Prostate gland (tissue), 2 donors: ENCODE measurements around the gene ORAI2. TPM values are rescaled to one million over a fixed set of nuclear protein-coding genes. Genes with fewer than 3 reads are reported as not detected.

ENCODE experiments used
- DNase-seq: peaks from one replicate; pipeline ENCODE4 v3.0.0-alpha.2; 2019; ENCODE audit warnings: low spot score
- H3K27ac ChIP-seq, 2 donors: fragments of 200-600 bp; sonication (generic); 2 replicates each; pipeline ENCODE4 v1.5.1; 2017 to 2019
- H3K27me3 ChIP-seq: fragments of 200-600 bp; sonication (generic); replicated peaks from 2 replicates; pipeline ENCODE4 v1.5.1; 2019; ENCODE audit not compliant: insufficient read depth
- H3K36me3 ChIP-seq, 2 donors: fragments of 200-600 bp; sonication (generic); 1 replicate in 1 of 2; 2 replicates in 1 of 2; pipeline versions ENCODE4 v1.5.1 to v1.8.1; 2017 to 2019
- H3K4me1 ChIP-seq: fragments of 200-600 bp; sonication (generic); replicated peaks from 2 replicates; pipeline ENCODE4 v1.5.1; 2019
- H3K4me3 ChIP-seq, 2 donors: fragments of 200-600 bp; sonication (generic); 2 replicates each; pipeline ENCODE4 v1.5.1; 2017 to 2019
- H3K9me3 ChIP-seq: fragments of 200-600 bp; sonication (generic); 2 replicates; pipeline ENCODE4 v1.5.1; 2017
- POLR2A ChIP-seq: fragments of 450-650 bp; IDR thresholded peaks from one replicate; pipeline ENCODE4 v1.6.1; 2016; ENCODE audit warnings: antibody characterized with exemption, mild to moderate bottlenecking
- POLR2AphosphoS5 ChIP-seq: sonication (generic); formaldehyde crosslinking; IDR thresholded peaks from one replicate; pipeline ENCODE4 v1.6.1; 2017; ENCODE audit warnings: antibody characterized with exemption
- WGBS: methylation state at CpG from one replicate; pipeline ENCODE4 v1.1.5; 2018; 5-methylcytosine and 5-hydroxymethylcytosine counted together
- intact Hi-C: fragments of 100-400 bp; cut with DNase I; formaldehyde crosslinking; loops from one replicate; pipeline ENCODE4 v1.14.2; 2022
- total RNA-seq, 2 donors: library from RNA; depleted of rRNA; stranded (reverse); fragments of >200 nt; gene quantifications; one replicate each; pipeline ENCODE4 v1.1.0, GENCODE V29; 2016
- TF ChIP-seq, protein P1 (sequence below), 4 experiments: fragments of 200-600 bp in 2 of 4; fragments of 450-650 bp in 2 of 4; sonication (generic) in 2 of 4; IDR thresholded peaks; 1 replicate in 3 of 4; 2 replicates in 1 of 4; pipeline ENCODE4 v1.5.1; 2016 to 2019; ENCODE audit warnings: antibody characterized with exemption in 4 of 4, mild to moderate bottlenecking in 2 of 4, moderate library complexity in 2 of 4

Gene ORAI2
- total RNA-seq, 2 donors from 2014 or later: 20.5 to 24.8 TPM

DNA sequence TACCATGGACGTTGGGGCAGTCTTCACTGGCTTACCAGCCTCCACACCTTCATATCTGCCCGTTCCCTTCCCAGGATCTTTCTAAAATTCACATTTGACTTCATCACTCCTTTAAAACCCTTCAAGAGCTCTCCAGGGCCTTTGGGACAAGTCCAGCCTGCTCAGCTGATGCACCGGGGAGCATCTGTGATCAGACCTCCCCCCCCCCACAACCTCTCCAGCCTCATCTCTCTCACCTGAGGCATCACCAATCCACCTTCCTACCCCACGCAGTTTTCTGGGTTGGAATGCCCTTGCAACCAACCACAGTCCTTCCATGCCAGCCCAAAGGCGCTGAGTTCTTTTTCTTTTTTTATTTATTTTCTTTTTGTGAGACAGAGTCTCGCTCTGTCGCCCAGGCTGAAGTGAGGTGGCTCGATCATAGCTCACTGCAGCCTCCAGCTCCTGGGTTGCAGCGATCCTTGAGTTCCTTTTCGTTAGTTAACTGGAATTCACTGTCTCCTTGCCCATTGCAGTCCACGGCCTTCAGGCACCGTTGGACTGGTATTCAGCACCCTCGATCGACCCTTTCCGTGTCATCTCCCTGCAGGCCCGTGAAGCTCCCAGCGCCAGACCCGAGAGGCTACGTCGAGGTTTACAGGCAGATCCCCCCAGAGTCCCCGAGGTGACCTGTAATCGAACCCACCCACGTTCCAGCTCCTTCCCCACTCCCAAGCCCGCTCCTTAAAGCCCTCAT lies 30.6 kb downstream of the ORAI2 start:
- intact Hi-C loops: no loop called here
- Histone ChIP-seq H3K4me1 (peaks cover 5% of the 10 kb centered on the region), H3K36me3 (no peaks in the 10 kb centered on the region), H3K9me3 (no peaks in the 10 kb centered on the region), H3K4me3 (peak overlapping the region; percentile 71 to 98), H3K27me3 (no peaks in the 10 kb centered on the region), H3K27ac (peak overlapping the region; percentile 60 to 76)
- DNase-seq: no peak
- 9% methylated on average over 24 of the region's 24 CpGs for WGBS
- TF ChIP-seq POLR2AphosphoS5 (no peak), POLR2A (no peak)
- TF ChIP-seq, protein P1, sequence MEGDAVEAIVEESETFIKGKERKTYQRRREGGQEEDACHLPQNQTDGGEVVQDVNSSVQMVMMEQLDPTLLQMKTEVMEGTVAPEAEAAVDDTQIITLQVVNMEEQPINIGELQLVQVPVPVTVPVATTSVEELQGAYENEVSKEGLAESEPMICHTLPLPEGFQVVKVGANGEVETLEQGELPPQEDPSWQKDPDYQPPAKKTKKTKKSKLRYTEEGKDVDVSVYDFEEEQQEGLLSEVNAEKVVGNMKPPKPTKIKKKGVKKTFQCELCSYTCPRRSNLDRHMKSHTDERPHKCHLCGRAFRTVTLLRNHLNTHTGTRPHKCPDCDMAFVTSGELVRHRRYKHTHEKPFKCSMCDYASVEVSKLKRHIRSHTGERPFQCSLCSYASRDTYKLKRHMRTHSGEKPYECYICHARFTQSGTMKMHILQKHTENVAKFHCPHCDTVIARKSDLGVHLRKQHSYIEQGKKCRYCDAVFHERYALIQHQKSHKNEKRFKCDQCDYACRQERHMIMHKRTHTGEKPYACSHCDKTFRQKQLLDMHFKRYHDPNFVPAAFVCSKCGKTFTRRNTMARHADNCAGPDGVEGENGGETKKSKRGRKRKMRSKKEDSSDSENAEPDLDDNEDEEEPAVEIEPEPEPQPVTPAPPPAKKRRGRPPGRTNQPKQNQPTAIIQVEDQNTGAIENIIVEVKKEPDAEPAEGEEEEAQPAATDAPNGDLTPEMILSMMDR (IDR thresholded peaks at IDR 0.05): no peak

GRCh38 chr7:102464577-102465280 lies 31.4 kb downstream of the ORAI2 start, which contains the start of the genes ALKBH4 and LRWD1:
Gene ALKBH4, minus strand, starts transcription at chr7:102464863. Its CDS starts 27 bp downstream, at chr7:102464836.
Gene LRWD1, plus strand, starts transcription at chr7:102464984. Its CDS starts 97 bp downstream, at chr7:102465081.
- peak; percentile 91 for DNase-seq
- peaks cover 5% of the 10 kb centered on the region for H3K4me1 ChIP-seq

GRCh38 chr7:102466097-102466496 lies 32.7 kb downstream of the ORAI2 start:
- peaks cover 5% of the 10 kb centered on the region for H3K4me1 ChIP-seq
- H3K4me3 ChIP-seq: no peak overlapping the region
- H3K9me3 ChIP-seq: no peaks in the 10 kb centered on the region
- H3K27me3 ChIP-seq: no peaks in the 10 kb centered on the region
- no peak for DNase-seq
- intact Hi-C loops: no loop called here
- no peaks in the 10 kb centered on the region for H3K36me3 ChIP-seq
- no peak for TF ChIP-seq POLR2AphosphoS5
- TF ChIP-seq POLR2A: no peak
- TF ChIP-seq, protein P1 (IDR thresholded peaks at IDR 0.05): no peak
- 93% methylated on average over 7 of the region's 7 CpGs for WGBS
- H3K27ac ChIP-seq: no peak overlapping the region

More at GRCh38 chr7:102464577-102465280, 31.4 kb downstream of the ORAI2 start, which contains the start of the genes ALKBH4 and LRWD1:
- H3K9me3 ChIP-seq: no peaks in the 10 kb centered on the region
- H3K4me3 ChIP-seq: peak within 1 kb of the TSS; percentile 71 to 98
- no peaks in the 10 kb centered on the region for H3K27me3 ChIP-seq
- intact Hi-C loops: no loop called here
- 2% methylated on average over 34 of the region's 81 CpGs for WGBS
- TF ChIP-seq POLR2A (peak; percentile 50), POLR2AphosphoS5 (peak; percentile 79)
- TF ChIP-seq, protein P1 (IDR thresholded peaks at IDR 0.05): peak in 3 of 4 experiments; percentile 30 to 59 (median 54)
- H3K36me3 ChIP-seq: no peaks in the 10 kb centered on the region
- H3K27ac ChIP-seq: peak within 1 kb of the TSS; percentile 60 to 76

DNA sequence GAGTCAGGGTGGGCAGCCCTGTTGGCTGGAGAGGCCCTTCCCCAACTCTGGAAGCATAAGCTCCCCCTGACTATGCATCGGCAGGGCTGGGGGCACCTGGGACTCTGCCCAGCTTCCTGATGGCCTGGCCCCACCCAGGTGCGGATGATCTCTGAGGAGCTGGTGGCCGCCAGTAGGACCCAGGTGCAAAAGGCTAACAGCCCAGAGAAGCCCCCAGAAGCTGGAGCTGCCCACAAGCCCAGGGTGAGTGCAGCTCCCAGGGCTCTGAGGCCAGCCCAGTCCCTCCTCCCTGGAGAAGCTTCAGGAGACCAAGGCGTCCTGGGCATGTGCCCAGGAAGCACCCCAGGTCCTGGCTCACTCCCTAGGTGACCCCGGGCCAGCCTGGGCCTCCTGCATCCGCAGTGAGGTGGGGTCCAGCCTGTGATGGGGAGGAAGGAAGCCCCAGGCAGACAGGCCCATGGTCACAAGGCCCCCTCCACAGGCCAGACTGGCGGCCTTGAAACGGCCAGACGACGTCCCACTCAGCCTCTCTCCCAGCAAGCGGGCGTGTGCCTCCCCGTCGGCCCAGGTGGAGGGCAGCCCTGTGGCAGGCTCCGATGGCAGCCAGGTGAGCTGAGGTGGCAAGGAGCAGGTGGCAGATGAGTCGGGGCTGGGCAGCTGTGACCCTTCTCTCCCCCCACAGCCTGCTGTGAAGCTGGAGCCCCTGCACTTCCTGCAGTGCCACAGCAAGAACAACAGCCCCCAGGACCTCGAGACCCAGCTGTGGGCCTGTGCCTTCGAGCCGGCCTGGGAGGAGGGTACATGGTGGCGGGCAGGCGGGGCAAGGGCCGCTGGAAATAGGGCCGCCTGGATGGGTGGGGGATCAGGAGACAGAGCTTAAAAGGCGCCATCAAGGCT lies 34.5 kb downstream of the ORAI2 start:
- intact Hi-C loops: no loop called here
- no peaks in the 10 kb centered on the region for H3K36me3 ChIP-seq
- H3K9me3 ChIP-seq: no peaks in the 10 kb centered on the region
- H3K27me3 ChIP-seq: no peaks in the 10 kb centered on the region
- no peak for DNase-seq
- H3K4me1 ChIP-seq: peaks cover 5% of the 10 kb centered on the region
- H3K4me3 ChIP-seq: no peak overlapping the region
- TF ChIP-seq, protein P1 (IDR thresholded peaks at IDR 0.05): no peak
- no peak for TF ChIP-seq POLR2A
- no peak for TF ChIP-seq POLR2AphosphoS5
- no peak overlapping the region for H3K27ac ChIP-seq
- WGBS: 90% methylated on average over 22 of the region's 24 CpGs
